GM12873 (cell line): ENCODE measurements around the gene NPC2.

ENCODE experiments used
- TF ChIP-seq, protein P1 (sequence below): IDR thresholded peaks from 2 replicates; pipeline ENCODE4 v1.5.1; 2012; ENCODE audit warnings: low read depth, mild to moderate bottlenecking, moderate library complexity, low read length, control low read depth; ENCODE audit not compliant: insufficient read depth; ENCODE audit errors: missing control alignments

NPC2 gene

DNA sequence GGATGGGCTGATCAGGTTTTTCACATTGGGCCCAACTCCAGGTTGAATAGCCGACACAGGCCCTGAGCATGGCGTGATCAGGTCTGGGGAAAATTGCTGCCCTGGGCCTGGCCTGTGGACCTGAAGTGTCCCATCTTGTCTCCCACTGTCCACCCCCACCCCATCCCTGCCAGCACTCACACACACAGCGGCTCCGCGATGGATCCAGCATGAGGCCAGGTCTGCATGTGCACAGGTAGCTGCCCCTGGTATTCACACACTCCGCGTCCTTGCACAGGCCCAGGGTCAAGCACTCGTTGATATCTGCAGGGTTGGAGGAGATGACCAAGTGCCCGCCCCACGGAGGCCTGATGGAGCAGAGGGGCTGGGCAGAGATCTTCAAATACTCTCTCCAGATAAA is 39.1 kb upstream of the NPC2 start:
- TF ChIP-seq, protein P1, sequence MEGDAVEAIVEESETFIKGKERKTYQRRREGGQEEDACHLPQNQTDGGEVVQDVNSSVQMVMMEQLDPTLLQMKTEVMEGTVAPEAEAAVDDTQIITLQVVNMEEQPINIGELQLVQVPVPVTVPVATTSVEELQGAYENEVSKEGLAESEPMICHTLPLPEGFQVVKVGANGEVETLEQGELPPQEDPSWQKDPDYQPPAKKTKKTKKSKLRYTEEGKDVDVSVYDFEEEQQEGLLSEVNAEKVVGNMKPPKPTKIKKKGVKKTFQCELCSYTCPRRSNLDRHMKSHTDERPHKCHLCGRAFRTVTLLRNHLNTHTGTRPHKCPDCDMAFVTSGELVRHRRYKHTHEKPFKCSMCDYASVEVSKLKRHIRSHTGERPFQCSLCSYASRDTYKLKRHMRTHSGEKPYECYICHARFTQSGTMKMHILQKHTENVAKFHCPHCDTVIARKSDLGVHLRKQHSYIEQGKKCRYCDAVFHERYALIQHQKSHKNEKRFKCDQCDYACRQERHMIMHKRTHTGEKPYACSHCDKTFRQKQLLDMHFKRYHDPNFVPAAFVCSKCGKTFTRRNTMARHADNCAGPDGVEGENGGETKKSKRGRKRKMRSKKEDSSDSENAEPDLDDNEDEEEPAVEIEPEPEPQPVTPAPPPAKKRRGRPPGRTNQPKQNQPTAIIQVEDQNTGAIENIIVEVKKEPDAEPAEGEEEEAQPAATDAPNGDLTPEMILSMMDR: no peak

DNA sequence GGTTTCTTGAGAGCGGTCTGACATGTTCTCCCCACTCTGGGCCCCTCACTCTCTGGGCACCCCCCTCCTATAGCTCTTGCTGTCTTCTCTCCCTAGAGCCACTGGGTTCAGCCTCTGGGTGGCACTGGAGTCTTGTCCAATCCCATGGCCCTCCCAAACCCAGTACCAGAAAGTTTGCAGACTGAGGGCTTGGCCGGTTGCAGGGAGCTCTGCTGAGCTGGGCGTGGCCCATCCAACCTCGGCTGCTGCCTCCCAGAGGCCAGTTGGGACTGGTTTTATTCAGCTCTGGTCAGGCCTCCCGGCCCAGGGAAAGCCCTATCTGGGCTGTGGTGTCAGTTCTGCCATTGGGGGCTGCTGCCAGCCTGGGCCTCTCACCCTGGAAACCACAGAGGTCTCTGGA is 38.4 kb upstream of the NPC2 start:
- TF ChIP-seq, protein P1: no peak

DNA sequence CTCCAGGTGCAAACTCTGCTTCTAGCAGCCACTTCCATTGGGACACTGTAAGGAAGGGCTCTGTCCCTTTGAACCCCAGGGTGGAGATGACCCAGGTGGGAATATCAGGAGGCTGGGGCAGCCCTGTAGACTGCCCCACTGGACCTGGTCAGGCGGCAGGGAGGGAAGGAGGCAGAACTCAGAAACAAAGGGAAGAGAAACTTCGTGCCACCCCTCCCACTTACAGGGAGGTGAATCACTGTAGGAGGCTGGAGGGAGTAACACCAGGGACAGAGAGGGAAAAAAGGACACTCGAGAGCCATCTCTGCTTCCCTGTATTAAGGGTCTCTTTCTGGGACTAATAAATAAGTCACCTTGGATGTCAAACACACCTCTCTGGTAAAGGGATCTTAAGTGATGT is 37.9 kb upstream of the NPC2 start:
- TF ChIP-seq, protein P1: no peak

DNA sequence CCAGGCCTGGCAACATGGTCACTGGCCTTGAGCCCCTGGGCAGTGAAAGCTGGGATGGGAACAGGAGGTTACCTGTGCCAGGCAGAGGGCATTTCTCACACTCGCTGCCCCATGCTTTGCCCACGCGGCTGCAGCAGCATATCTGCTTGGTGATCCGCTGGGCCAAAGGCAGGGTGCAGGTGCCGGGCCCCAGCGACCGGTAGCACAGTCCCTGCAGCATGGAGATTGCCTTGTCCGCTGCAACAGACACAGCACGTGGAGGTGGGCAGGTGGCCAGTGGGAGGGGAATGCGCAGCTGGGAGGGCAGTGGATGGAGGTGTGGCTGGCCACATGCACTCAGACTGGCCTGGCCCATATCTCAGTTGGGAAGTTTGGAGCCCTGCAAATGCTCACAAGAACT is 35.8 kb upstream of the NPC2 start:
- TF ChIP-seq, protein P1: no peak

DNA sequence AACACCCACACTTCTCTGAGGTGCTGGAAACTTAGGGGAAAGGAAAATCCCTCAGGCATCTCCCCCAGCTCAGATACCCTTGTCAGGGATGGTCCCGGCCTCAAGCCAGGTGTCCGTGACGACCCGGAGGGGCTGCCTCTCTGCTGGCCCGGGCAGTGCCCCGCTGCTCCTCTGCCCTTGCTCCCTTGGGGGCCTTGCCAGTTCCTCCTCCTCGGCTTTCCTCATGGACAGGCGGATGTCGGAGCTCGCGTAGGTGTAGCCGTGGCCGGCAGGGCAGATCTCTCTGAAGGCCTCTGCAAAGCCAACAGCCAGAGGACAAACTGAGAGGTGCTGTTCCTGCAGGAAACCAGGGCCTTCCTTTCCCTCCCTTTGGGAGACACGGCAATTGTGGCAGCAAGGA is 35.3 kb upstream of the NPC2 start:
- TF ChIP-seq, protein P1: no peak

DNA sequence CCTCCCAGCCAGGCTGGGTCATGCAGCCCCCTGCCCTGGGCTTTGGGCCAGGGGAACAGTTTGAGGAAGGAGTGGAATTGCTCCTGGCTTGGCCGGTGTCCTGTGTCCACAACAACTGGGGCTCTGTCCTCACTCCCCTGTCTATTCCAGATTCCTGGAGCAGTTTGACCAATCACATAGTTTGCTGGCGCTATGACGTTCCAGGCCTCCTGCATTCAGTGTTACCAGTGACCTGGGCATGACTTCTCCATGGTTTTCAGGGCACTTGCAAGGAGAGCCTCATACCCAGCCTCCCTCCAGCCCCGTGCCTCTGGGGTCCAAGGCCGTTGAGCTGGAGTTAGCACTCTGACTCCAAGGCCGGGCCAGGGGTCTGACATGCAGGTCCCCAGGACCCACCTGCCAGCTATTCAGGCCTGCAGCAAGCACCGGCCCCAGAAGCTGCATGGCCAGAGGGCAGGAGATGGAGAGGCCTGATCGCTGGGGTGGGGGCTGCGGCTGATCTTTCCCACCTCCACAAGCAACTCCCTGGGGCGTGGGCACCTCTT is 34.7 kb upstream of the NPC2 start:
- TF ChIP-seq, protein P1: no peak

DNA sequence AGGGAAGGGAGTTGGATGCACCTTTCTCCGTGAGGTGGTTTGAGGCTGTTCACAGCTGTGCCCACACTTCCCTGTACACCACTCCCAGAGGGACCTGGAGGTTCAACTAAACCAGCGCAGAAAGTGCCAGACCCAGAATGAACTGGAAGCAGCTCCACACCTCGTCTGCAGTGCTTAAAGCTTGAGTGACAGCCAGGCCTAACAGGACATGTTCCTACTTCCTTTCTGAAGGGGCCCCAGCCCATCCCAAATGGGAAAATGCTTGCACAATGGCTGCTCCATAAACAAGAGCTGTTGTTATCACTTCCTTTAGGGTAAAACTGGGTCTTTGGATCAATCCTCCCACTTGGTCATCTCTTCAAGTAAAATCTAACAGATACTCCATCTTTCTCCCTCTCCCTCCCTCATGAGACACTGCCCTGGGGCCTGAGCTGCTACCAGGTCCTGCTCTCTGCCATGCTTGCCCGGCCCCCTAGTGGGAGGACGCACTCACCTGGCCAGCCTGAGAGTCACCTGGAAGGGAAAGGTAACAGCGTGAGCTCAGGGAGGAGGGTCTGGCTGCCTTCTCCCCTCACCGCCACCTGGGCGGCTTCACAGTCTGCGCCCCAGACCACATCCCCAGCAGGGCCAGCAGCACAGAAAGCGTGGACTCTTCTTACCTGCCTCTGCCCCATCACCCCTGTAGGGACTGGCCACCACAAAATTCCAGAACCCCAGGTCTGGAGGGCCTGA is 33.9 kb upstream of the NPC2 start:
- TF ChIP-seq, protein P1: no peak
